GM18498 (cell line): ENCODE results near the gene COL6A3.

ENCODE experiments used
- ATAC-seq: cut with Tn5 transposase; IDR thresholded peaks from one replicate; pipeline ENCODE4 v1.9.1; 2021; ENCODE audit warnings: mild to moderate bottlenecking, moderate library complexity; ENCODE audit not compliant: unreplicated experiment

Gene COL6A3

DNA sequence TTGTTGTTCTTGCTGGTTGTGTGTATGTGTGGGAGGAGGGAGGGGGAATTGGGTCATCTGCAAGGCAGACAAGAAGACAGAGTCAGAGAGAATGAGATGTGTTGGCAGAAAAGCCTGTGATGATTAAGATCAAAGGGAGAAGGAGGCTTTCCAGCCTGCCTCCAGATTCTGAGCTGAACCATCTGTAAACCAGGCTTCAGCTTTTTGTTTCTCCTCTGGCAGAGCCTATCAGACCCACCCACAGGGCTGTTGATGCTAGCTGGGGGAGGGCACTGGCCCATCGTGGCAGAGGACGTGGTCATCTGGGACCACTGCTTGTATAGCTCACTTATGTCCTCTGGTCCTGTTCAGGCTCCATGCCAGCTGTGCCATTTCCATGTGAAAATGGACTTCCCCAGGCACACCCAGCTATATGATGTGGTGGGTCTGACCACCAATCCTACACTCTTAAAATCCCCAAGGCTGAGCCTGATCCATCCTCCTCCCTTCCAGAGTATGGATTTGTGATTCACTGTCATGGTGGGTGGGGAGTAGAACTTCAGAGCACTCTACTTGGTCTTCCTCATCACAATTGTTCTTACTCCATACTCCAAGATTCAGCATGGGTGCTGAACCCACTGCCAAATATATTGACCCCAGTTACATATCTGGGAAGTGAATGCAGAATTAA is 27.8 kb upstream of the COL6A3 start:
- no peak for ATAC-seq

DNA sequence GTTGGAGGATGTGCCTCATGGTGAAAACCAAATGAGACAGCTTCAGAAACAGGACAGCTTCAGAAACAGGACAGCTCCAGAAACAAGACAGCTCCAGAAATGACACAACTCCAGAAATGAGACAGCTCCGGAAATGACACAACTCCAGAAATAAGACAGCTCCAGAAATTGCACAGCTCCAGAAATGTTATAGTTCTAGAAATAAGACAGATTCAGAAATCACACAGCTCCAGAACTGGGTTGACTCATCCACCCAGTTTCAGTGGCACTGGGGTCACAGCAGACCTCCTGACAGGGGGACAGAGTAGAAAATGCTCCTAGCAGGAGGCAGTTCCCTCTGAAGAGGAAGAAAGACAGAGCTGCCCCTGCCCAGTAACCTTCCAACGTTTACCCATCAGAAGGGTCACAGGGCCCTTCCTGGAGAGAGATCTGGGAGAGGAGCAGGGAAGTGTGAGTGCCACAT is 26.9 kb upstream of the COL6A3 start:
- no peak for ATAC-seq

DNA sequence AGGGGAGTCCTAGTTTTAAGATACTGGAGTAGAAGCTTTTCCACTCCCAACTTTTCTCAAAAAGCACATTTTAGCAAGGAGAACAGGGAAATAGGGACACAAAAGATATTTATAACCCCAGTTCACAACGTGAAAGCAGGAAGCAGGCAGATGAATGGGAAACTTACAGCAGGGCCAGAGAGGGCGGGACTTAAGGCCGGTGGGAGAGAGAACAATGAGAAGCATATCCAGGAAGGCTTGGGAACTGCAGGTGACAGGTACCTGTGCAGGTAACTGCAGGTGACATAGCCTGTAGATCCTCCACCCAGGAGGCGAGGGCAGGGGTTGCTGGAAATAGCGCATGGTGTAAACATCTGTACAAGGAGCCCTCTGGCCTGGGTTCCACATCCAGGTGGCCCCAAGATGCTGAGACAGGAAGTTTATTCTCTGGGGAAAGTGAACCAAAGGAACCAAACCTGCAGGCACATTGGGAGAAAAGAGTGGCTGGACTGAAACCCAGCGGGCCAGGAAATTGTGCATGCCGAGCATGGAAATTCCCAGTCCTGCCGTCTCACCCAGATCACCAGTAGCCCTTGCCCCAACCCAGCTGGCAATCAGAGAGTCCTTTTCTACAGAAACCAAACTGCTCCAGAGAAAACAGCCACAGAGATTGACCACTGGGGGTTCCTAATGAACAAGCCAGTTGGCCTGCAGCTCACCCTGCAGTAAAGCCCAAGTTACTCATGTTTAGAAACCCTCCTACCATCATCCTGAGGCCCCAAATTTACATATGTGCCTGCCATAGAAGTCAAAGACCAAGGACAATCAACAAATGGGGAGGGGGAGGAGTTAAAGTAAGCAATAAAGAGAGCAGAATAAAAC is 24.3 kb upstream of the COL6A3 start:
- ATAC-seq: no peak

DNA sequence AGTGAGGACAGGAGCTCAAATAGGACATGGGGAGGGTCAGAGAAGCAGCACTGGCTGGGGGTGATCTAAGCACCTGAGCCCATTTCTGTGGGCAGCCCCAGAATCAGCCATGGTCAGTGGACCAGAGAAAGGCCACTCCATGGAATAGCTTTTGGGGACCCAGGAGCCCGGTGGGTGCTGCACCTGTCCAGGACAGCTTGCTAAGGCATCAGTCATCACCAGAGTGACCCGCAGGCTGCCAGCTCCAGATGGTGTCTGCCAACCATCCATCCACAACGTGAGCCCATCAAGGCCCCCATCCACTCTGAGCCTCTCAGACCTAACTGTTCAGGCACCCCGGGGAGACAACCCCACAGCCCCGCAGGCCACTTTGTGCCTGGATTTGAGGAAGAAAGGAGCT is 23.6 kb upstream of the COL6A3 start:
- ATAC-seq: no peak

DNA sequence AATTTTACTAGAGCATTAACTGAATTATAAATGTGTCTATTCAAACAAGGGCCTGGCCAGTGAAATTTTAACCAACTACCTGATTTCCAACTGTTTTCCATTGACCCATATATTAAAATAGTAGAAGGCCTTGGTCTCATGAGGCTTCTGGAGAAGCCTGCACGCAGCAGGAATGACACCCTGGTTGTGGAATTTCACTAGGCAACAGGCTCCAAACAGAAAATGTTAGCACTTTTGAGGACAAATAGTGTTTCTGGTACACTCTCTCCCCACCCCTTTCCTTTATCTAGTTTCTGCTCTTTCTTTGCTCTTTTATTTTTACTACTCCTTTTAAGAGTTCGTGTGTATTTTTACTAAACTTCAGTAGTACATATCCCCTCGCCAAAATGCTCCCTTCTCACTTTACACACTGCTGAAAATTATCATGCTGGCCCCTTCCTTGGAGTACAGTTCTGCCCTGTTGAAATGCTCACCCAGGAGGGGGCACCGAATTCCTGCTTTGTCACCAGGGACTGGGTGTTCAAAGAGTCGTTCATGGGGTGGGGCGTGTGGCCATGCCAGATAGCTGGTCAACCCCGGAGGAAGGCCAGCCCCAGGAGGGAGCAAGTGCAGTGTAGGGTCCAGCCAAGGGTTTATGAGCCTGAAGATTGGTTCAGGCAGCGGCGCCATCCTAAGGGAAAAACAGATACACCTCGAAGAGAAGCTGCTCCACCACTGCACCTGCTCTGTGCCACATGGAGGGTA is 22.1 kb upstream of the COL6A3 start:
- no peak for ATAC-seq

DNA sequence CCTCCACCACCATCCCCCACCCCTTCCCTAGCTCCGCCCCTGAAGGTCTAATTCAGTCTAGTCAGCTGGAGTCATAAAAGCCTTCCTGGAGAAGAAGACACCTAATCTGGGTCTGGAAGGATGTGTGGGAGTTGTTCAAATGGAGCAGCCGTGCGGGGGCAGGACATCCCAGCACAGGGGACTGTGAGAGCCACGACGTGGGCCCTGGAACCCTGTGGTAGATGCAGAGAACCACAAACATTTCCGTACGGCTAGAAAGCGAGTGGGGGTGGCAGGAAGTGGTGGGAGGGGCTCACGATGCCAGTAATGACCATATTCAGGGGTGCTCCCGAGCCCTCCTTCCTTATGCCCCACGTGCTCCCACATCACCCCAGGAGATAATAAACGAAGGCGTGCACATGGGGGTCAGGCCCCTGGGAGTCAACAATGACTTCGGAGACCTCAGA is 20.9 kb upstream of the COL6A3 start:
- peak; percentile 58 for ATAC-seq

DNA sequence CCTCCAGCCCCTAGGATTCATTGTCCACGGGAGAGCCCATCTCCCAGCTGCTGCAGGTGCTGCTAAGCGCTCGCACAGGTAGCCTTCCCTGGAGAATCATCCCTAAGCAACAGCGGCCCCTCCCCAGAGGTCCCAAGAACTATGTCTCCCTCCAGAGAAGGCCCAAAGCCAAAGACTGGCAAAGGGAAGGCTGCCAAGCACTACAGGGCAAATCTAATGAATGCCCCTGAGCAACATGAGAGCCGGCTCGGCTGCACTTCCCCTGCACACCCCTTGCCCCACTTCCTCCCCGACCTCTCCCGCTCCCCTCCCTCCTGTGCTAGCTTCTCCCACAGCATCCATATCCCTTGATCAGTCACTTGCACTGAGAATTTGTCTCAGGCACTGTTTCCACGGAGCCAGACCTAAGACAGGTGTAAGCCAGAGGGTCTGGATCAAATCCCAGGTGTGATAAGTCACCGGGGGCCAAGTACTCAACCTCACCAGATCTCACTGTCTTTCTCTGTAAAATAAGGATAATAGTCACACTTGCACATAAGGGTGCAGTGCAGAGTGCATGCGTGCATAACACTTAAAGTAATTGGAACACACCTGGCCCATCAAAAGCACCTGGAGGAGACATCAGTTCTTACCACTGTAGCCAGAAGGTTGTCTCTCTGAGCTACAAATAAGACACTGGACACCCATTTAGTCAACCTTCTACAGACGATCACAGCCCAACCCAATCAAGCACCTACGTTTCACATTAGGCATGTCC is 20.1 kb upstream of the COL6A3 start:
- no peak for ATAC-seq

DNA sequence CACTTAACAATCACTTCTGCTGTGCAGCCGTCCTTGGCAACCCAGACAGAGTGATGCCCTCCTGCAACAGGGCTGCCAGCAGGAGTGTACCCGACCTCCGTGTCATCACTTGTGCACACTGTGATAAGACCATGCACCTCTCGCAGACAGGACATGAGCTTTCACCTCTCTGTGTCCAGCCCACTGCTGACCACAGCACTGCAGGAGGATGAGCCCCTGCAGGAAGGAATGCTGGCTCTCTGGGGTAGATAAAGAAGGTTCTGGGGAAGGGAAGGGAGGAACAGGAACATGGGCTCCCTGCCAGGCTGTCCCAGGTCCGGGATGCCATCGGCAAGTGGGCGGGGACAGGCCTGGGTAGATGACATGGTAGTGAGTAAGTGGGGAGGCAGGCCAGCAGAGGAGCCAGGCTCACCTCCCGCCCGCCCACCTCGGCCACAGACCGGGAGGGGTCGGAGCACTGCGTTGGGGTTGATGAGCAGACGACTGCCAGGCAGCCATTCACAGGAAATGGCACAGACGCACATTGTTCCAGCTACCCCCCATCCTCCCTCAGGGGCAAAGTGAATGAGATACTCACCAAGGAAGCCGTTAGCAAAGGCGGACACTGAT is 18.6 kb upstream of the COL6A3 start:
- ATAC-seq: no peak

DNA sequence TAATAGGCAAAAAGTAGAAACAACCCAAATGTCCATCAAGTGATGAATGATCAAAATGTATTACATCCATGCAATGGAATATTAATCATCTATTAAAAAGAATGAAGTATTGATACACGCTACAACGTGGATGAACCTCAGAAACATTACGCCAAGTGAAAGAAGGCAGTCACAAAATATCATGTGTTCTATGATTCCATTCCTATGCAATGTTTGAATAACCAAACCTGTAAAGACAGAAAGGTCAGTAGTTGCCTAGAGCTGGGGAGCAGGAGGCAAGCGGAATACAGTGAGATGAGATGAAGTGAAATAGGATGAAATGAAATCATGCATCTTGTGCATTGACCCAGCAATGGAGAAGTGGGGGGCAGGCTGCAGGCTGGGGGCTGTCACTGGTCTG is 17.9 kb upstream of the COL6A3 start:
- no peak for ATAC-seq

DNA sequence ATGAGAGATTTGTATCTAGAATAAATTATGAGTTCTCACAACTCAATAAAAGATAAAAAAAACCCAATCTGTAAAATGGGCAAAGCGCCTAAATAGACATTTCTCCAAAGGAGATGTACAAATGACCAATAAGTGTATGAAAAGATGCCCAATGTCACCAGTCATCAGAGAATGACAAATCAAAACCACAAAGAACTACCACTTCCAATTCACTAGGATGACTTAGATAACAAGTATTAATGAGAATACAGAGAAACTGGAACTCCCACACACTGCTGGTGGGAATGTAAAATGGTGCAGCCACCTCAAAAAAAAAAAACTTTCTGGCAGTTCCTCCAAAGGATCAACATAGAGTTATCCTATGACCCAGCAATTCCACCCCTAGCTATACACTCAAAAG is 17.4 kb upstream of the COL6A3 start:
- no peak for ATAC-seq

DNA sequence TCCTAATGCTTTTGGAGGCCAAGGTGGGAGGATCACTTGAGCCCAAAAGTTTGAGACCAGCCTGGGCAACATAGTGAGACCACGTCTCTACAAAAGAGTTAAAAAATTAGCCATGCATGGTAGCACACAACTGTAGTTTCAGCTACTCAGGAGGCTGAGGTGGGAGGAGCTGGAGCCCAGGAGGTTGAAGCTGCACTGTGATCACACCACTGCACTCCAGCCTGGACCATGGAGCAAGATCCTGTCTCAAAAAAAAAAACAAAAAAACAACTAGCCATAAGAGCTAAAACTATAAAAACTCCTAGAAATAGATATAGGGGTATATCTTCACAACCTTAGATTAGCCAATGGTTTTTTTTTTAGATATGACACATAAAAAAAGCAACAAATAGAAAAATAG is 16.9 kb upstream of the COL6A3 start:
- no peak for ATAC-seq

DNA sequence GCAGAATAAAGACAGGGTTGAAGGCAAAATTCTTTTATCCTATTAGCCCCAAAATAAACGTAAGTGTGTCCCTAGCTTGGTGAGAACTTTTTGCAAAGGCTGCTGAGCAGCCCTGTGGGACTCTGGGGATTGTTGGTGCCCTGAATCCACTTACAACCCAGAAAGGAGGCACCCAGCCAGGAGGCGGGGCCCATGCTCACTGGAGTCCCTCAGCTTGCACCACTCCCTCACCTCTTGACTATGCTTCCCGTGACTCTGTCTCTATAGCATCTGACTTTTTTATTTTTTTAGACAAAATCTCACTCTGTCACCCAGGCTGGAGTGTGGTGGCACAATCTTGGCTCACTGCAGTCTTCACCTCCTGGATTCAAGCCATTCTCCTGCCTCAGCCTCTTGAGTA is 15.8 kb upstream of the COL6A3 start:
- ATAC-seq: no peak

DNA sequence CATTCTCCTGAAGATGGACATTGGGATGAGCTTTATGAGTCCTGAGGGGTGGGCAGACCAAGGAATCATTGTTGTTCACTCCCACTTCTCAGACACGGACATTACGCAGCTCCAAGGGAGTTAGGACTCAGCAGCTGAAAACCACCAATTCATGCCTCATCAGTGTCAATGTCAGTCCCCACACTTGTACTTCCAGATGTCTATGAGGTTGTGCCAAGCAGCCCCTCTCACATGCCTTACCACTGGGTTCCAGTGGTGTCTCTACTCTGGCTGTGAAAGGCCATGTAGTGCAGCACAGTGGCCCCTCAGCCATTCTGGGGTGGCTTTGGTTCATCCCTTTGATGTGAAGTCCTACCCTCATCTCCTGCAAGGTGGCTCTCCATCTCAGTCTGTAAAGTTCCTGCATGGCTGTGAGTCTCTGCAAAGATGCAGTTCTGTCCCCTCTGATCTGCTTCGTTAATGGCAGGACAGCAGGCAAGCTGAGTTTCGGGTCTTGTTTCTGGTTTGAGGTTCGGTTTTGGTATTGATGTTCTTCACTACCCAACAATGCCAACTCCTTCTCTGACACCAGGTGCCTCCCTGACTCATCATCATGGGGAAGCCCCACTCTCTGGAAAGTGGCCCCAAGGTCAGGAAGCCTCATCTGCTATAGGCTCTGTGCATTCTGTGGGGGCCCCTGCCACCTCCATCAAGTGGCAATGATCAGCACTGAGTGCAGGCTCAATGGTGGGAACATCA is 14.0 kb upstream of the COL6A3 start:
- peak; percentile 68 for ATAC-seq

DNA sequence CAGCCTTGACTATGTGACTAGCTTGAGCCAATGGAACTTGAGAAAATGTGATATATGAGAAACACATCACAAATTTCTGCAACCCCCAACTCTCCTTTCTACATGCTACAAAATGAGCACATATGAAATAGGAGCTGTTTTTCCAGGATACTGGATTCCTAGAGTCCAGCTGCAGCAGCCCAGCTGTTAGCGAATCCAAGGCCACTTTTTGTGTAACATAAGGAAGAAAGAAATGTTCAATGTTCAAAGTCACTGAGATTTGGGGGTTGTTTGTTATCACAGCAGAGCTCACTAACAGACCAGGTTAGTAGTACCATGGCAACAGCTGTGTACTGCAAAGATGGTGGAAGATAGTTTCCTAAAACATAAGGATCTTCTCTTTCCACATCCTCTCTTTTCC is 12.6 kb upstream of the COL6A3 start:
- no peak for ATAC-seq

DNA sequence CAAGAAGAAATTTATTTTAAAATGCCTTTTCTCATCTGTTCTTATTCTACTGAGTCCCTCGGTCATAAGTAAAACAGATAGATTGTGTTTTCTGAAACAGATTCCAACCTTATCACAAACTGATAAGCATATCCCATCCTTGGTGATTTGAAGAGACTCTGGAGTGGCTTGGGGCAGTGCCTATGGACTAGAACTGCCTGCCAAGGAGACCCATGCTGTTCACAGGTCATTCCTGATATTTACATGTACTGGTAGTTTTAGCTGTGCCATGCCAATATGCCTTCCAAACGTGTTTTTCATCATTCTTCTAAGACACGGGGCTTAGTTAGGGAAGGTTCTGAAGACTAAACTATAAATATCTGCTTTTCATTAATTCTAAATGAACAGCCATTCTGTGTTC is 11.4 kb upstream of the COL6A3 start:
- ATAC-seq: no peak

DNA sequence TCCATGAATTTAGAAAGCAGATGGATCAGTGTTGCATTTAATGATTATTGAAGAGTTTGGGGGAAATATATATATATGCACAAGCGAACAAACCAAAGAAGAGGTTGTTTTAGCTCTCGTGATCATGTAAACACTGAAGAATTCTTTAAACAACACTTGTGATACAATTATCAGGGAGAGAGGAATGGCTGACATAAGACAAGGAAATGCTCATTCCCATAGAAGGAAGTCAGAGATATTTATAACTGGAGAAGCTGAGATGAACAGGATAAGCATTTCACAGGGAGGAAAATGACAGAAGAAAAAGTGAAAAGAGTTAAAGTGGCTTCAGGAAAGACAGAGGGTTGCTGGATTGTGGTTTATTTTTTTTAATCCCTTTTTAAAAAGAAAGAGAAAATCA is 10.6 kb upstream of the COL6A3 start:
- ATAC-seq: no peak

DNA sequence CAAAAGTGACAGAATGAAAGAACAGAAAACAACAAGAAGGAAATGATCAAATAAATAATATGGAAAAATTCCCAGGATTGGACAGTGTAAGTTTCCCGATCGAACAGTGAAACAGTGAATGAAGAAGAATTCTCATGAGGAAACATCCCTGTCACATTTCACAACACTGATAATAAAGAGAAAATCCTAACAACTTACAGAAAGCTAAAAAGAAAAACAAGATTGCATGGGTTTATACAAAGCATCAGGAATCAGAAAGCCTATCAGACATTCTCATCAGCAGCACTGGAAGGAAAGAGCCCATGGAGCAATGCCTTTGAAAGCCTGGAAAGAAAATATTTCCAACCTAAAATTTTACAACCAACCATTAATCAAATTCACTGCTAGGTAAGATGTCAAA is 9.9 kb upstream of the COL6A3 start:
- no peak for ATAC-seq

DNA sequence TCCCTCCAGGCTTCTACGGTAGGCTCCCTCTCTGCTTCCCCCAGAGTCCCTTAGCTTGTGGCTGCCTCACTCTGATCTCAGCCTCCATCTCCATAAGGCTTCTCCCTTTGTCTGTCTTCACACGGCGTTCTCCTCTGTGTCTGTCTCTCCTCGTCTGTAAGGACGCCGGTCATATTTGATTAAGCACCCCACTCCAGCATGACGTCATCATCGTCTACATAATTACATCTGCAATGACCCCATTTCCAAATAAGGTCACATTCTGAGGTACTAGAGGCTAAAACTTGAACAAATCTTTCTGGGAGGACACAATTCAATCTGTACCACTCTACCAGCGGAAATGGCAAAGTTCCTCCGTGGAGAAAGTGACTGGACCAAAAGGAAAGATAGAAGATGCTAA is 8.3 kb upstream of the COL6A3 start:
- no peak for ATAC-seq

DNA sequence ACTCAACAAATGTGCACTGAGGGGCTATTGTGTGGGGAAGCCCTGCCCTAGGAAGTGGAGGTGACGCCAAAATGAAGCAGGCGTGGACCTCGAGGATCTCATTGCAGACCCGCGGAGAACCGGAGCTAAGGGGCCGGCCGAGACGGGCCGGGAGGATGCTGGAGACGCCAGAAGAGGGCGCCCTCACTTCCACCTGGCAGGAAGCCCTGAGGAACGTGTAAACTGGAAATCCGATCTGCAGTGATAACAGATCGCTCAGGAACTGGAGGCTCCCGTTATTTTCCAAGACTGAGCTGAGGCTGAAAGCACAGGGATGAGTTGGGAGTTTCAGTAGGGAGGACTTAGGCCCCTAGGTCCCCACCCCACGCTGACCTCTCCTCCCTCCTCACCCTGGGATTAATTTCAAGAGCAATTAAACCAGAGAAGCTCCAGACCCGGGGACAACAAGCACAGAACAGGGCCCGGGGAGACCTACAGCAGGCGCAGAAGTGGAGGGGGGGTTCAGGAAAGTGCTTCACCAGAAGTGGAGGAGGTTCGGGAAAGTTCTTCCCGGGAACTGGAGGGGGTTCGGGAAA is 7.7 kb upstream of the COL6A3 start:
- ATAC-seq: no peak

DNA sequence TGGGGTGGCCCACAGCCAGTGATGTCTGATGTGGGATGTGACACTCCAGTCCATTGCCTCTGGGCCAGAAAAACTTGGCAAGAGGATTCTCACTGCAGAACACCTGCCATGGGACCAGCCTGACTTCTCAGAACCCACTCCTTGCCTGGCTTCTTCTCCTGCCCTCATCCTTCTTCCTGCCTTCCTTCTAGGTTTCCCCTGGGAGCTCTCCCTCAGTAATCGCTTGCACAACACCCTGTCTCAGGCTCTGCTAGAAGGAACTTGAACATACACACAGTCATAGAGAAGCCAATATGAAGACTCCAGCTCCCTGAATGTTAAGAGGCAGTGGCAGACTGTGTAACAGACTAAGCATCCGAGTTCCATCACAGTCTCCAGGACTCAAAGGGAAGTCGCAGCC is 4.3 kb upstream of the COL6A3 start:
- ATAC-seq: no peak
